CD4-positive, alpha-beta T cell treated with Interleukin-17A for 1 hour (primary cell): Measurements from ENCODE around the gene SLC12A9.
"Not testable (repeated sequence)": the region's sequence is repeated elsewhere in the genome, so short reads cannot be mapped to it uniquely, and the experiment has no call there.

Source experiments
- DNase-seq: peaks from one replicate; pipeline ENCODE4 v3.0.0-alpha.2; 2020

Gene SLC12A9

GRCh38 chr7:100825751-100826513 is 26.6 kb upstream of the SLC12A9 start:
- DNase-seq: no peak

- DNase-seq: no peak
Measured at GRCh38 chr7:100826514-100827329, 25.8 kb upstream of the SLC12A9 start.

GRCh38 chr7:100827330-100828226 is 24.9 kb upstream of the SLC12A9 start, which contains the start of gene EPHB4:
TSS of gene EPHB4 (minus strand) at chr7:100827523. CDS start at chr7:100827030, 493 bp downstream.
- DNase-seq: no peak

GRCh38 chr7:100829150-100829716 is 23.3 kb upstream of the SLC12A9 start:
- no peak for DNase-seq

GRCh38 chr7:100830396-100830795 is 22.1 kb upstream of the SLC12A9 start:
- no peak for DNase-seq

GRCh38 chr7:100832281-100832633 is 20.3 kb upstream of the SLC12A9 start:
- no peak for DNase-seq

- no peak for DNase-seq
Measured at GRCh38 chr7:100835903-100836811, 16.4 kb upstream of the SLC12A9 start.

- DNase-seq: no peak
Measured at GRCh38 chr7:100836812-100837098, 15.8 kb upstream of the SLC12A9 start.

GRCh38 chr7:100837099-100837836 is 15.2 kb upstream of the SLC12A9 start:
- DNase-seq: peak; percentile 80

- no peak for DNase-seq
Measured at GRCh38 chr7:100839361-100839760, 13.2 kb upstream of the SLC12A9 start.

- no peak for DNase-seq
Measured at GRCh38 chr7:100840470-100841100, 11.9 kb upstream of the SLC12A9 start.

- no peak for DNase-seq
Measured at GRCh38 chr7:100847360-100847759, 5.2 kb upstream of the SLC12A9 start.

GRCh38 chr7:100854146-100854895 is 1.8 kb downstream of the SLC12A9 start:
- no peak for DNase-seq

- not testable (repeated sequence) for DNase-seq
Measured at GRCh38 chr7:100854899-100855298, 2.4 kb downstream of the SLC12A9 start.

- no peak for DNase-seq
Measured at GRCh38 chr7:100855515-100855914, 3.0 kb downstream of the SLC12A9 start.

GRCh38 chr7:100856871-100857282 is 4.4 kb downstream of the SLC12A9 start:
- no peak for DNase-seq

- DNase-seq: no peak
Measured at GRCh38 chr7:100859856-100860255, 7.3 kb downstream of the SLC12A9 start.

GRCh38 chr7:100860702-100861615 is 8.4 kb downstream of the SLC12A9 start:
- DNase-seq: no peak

- no peak for DNase-seq
Measured at GRCh38 chr7:100861616-100861985, 9.1 kb downstream of the SLC12A9 start.
